ENCODE measurements around the gene OBSCN.
A peak's percentile ranks its signal among the peaks of the same experiment; 100 is the strongest.

Gene OBSCN

DNA sequence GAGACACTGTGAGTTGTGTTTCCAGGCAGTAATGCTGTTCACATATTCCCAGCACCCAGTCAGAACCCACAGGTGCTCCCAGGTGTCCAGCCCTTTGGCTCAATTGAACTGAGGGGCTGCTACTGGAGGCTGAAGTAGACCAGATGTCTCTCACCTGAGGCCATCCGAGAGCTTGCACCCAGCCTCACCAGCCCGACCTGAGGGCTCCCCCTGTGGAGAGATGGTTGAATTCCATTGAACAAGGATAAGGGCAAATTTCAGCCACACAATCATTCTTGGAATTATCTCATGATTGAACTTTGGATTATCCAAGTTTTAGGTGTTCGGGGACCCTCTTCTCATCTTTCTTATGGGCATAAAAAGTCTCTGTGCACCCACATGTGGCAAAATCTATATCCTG is 52.1 kb downstream of the OBSCN start:
- TF ChIP-seq, protein P1, sequence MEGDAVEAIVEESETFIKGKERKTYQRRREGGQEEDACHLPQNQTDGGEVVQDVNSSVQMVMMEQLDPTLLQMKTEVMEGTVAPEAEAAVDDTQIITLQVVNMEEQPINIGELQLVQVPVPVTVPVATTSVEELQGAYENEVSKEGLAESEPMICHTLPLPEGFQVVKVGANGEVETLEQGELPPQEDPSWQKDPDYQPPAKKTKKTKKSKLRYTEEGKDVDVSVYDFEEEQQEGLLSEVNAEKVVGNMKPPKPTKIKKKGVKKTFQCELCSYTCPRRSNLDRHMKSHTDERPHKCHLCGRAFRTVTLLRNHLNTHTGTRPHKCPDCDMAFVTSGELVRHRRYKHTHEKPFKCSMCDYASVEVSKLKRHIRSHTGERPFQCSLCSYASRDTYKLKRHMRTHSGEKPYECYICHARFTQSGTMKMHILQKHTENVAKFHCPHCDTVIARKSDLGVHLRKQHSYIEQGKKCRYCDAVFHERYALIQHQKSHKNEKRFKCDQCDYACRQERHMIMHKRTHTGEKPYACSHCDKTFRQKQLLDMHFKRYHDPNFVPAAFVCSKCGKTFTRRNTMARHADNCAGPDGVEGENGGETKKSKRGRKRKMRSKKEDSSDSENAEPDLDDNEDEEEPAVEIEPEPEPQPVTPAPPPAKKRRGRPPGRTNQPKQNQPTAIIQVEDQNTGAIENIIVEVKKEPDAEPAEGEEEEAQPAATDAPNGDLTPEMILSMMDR (IDR thresholded peaks at IDR 0.05; ENCODE audit: low read depth, low read length, missing control alignments) = no peak
- Histone ChIP-seq H3K36me3 (replicated peaks) (no peaks in the 10 kb centered on the region), H3K27me3 (replicated peaks) (no peaks in the 10 kb centered on the region), H3K27ac (no peak overlapping the region), H3K4me3 (ENCODE audit: low read depth, low read length) (no peak overlapping the region)
- in situ Hi-C loops (cut with HindIII; ENCODE audit: low pct_ligation_motif_present, low sequenced_read_pairs) = no loop called here
- DNase-seq = no peak

DNA sequence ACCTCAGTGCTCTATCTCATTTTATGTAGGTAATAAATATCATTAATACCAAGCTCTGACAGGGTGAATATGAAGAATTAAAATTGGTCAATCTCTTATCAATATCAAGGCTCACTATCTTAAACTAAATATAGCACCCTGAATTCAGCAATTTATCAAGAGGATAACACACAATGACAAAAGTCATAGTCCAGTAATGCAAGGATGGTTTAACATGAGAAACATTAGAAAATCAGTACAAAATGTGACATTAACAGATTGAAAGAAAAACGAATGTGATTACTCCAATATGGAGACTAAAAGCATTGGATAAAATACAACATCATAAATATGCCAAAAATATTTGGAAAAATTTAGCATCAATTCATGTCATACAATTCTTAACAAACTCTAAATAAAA is 53.9 kb downstream of the OBSCN start:
- in situ Hi-C loops (cut with HindIII; ENCODE audit: low pct_ligation_motif_present, low sequenced_read_pairs) = no loop called here
- Histone ChIP-seq H3K36me3 (replicated peaks) (no peaks in the 10 kb centered on the region), H3K4me3 (ENCODE audit: low read depth, low read length) (no peak overlapping the region), H3K27me3 (replicated peaks) (no peaks in the 10 kb centered on the region), H3K27ac (no peak overlapping the region)
- DNase-seq = no peak
- TF ChIP-seq, protein P1 (IDR thresholded peaks at IDR 0.05; ENCODE audit: low read depth, low read length, missing control alignments) = no peak

DNA sequence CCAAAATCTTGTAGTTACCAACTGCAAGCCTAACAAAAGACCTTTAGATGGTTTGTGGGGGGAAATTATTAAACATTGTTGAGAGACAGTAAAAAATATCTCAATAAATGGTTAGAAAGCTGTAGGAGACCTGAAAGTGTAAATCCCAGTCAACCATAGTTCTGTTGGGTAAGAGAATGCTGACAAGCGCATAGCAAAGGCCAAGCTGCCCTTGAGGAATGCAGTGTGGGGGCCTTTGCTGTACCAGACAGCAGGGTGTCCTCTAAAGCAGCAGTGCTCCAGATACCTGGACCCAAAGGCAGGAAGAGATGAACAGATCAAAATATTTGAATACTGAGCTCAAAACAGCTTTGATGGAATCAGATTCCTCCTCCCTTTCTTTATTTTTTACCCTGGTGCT is 54.6 kb downstream of the OBSCN start:
- no peaks in the 10 kb centered on the region for H3K36me3 ChIP-seq (replicated peaks)
- H3K4me3 ChIP-seq (ENCODE audit: low read depth, low read length) = no peak overlapping the region
- TF ChIP-seq, protein P1 (IDR thresholded peaks at IDR 0.05; ENCODE audit: low read depth, low read length, missing control alignments) = no peak
- no peak for DNase-seq
- H3K27me3 ChIP-seq (replicated peaks) = no peaks in the 10 kb centered on the region
- no peak overlapping the region for H3K27ac ChIP-seq
- in situ Hi-C loops (cut with HindIII; ENCODE audit: low pct_ligation_motif_present, low sequenced_read_pairs) = no loop called here

DNA sequence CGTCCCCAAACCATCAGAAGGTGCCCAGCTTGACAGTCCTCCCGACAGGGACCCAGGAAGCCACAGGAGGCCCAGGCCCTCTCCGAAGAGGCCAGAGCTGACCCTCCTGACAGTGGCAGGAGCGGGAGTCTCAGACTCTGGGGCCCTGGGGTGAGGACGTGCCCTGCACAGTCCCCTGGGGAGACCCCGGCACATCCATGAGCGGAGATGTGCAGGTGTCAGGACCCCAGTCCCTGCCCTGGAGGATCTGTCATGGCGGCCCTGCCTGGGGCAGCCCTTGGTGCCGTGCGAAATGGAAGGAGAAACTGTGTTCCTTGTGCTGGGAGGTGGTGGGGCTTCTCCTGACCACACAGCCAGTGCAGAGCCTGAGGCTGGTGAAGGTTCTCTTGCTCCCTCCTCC is 55.8 kb downstream of the OBSCN start:
- Histone ChIP-seq H3K36me3 (replicated peaks) (no peaks in the 10 kb centered on the region), H3K4me3 (ENCODE audit: low read depth, low read length) (no peak overlapping the region), H3K27me3 (replicated peaks) (no peaks in the 10 kb centered on the region), H3K27ac (no peak overlapping the region)
- TF ChIP-seq, protein P1 (IDR thresholded peaks at IDR 0.05; ENCODE audit: low read depth, low read length, missing control alignments) = no peak
- in situ Hi-C loops (cut with HindIII; ENCODE audit: low pct_ligation_motif_present, low sequenced_read_pairs) = no loop called here
- DNase-seq = no peak

DNA sequence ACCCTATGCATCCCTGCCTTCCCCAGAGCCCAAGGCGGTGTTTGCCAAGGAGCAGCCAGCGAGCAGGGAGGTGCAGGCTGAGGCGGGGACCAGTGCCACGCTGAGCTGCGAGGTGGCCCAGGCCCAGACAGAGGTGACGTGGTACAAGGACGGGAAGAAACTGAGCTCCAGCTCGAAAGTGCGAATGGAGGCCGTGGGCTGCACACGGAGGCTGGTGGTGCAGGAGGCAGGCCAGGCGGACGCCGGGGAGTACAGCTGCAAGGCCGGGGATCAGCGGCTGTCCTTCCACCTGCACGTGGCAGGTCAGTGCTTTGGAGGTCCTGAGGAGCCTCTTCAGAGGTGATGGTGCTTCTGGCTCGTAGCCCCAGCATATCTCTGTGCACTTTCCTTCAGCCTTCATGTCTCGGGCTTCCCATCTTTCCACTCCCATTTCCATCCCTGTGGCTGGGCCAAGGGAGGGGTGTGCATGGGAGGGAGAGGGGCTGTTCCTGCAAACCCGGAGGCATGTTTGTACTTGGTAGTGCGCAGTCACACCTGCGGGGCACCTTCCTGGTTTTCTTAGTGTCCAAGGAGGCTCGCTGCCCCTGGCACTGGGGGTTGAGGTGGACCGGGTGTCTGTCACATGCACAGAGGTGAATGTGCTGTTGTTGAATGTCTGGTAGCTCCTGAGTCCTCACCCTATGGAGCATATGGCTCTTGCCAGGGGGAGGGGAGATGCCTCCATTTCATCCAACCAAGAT is 56.4 kb downstream of the OBSCN start:
- Histone ChIP-seq H3K27me3 (replicated peaks) (no peaks in the 10 kb centered on the region), H3K36me3 (replicated peaks) (no peaks in the 10 kb centered on the region), H3K27ac (no peak overlapping the region), H3K4me3 (ENCODE audit: low read depth, low read length) (no peak overlapping the region)
- no peak for DNase-seq
- in situ Hi-C loops (cut with HindIII; ENCODE audit: low pct_ligation_motif_present, low sequenced_read_pairs) = no loop called here
- TF ChIP-seq, protein P1 (IDR thresholded peaks at IDR 0.05; ENCODE audit: low read depth, low read length, missing control alignments) = no peak

DNA sequence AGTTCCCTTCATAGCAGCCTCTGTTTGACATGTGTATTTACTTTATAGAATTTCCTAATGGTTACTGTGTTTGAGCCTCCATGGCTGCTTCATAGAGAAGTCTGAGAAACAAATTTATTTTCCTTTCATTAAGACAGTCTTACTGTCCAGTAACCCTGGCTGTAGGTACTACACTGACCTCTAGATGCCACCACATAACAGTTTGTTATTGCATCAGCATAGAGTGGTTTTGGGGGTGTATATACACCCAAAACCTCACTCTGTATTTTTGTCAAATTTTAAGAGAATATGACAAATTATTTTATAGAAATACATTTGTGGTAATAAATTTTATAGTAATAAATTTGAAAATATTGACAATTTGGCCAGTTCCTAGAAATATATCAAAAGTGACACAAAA is 57.3 kb downstream of the OBSCN start:
- Histone ChIP-seq H3K4me3 (ENCODE audit: low read depth, low read length) (no peak overlapping the region), H3K27me3 (replicated peaks) (no peaks in the 10 kb centered on the region), H3K36me3 (replicated peaks) (no peaks in the 10 kb centered on the region), H3K27ac (no peak overlapping the region)
- DNase-seq = no peak
- in situ Hi-C loops (cut with HindIII; ENCODE audit: low pct_ligation_motif_present, low sequenced_read_pairs) = no loop called here
- TF ChIP-seq, protein P1 (IDR thresholded peaks at IDR 0.05; ENCODE audit: low read depth, low read length, missing control alignments) = peak; percentile 14
